Measurements from ENCODE around the gene DOCK11.

DOCK11 gene

DNA sequence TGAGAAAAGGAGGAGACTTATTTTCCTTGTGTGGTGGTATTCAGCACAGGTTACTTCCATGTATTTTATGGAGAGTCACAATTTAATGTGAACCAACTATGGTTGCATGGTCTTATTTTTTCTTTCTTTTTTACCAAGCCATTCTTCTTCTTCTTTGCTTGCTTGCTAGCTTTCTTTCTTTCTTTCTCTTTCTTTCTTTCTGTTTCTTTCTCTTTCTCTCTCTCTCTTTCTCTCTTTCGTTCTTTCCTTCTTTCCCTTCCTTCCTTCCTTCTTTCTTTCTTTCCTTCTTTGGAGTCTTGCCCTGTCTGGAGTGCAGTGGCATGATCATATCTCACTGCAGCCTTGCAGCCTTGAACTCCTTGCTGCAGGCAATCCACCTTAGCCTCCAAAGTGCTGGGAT is 68.9 kb downstream of the DOCK11 start:
- DNase-seq (ENCODE audit: low read depth) = no peak
- H3K4me3 ChIP-seq (ENCODE audit: low read depth, low read length) = no peak overlapping the region
- no peak for TF ChIP-seq MYC (IDR thresholded peaks at IDR 0.05; ENCODE audit: low read depth, low read length)
- TF ChIP-seq, protein P1, sequence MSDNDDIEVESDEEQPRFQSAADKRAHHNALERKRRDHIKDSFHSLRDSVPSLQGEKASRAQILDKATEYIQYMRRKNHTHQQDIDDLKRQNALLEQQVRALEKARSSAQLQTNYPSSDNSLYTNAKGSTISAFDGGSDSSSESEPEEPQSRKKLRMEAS (IDR thresholded peaks at IDR 0.05; ENCODE audit: low read depth, low read length) = no peak

DNA sequence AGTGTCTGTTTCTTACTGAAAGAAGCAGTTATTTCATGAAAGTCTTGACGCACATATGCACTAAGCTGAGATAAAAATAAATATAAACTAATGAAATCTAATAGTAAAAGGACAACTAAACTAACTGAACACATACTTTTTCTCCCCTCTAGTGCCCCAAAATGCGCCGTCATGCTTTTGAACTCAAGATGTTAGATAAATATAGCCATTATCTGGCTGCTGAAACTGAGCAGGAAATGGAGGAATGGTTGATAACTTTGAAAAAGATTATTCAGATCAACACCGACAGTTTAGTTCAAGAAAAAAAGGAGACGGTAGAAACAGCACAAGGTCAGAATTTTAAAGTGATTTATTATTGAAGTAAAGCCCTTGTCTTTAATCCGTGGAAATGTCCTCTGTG is 70.2 kb downstream of the DOCK11 start:
- DNase-seq (ENCODE audit: low read depth) = no peak
- TF ChIP-seq, protein P2, sequence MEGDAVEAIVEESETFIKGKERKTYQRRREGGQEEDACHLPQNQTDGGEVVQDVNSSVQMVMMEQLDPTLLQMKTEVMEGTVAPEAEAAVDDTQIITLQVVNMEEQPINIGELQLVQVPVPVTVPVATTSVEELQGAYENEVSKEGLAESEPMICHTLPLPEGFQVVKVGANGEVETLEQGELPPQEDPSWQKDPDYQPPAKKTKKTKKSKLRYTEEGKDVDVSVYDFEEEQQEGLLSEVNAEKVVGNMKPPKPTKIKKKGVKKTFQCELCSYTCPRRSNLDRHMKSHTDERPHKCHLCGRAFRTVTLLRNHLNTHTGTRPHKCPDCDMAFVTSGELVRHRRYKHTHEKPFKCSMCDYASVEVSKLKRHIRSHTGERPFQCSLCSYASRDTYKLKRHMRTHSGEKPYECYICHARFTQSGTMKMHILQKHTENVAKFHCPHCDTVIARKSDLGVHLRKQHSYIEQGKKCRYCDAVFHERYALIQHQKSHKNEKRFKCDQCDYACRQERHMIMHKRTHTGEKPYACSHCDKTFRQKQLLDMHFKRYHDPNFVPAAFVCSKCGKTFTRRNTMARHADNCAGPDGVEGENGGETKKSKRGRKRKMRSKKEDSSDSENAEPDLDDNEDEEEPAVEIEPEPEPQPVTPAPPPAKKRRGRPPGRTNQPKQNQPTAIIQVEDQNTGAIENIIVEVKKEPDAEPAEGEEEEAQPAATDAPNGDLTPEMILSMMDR (IDR thresholded peaks at IDR 0.05; ENCODE audit: low read depth, low read length) = no peak
- no peak for TF ChIP-seq POLR2A (IDR thresholded peaks at IDR 0.05; ENCODE audit: extremely low read depth, insufficient read length)
- TF ChIP-seq MYC (IDR thresholded peaks at IDR 0.05; ENCODE audit: low read depth, low read length) = no peak
- TF ChIP-seq, protein P1 (IDR thresholded peaks at IDR 0.05; ENCODE audit: low read depth, low read length) = no peak

DNA sequence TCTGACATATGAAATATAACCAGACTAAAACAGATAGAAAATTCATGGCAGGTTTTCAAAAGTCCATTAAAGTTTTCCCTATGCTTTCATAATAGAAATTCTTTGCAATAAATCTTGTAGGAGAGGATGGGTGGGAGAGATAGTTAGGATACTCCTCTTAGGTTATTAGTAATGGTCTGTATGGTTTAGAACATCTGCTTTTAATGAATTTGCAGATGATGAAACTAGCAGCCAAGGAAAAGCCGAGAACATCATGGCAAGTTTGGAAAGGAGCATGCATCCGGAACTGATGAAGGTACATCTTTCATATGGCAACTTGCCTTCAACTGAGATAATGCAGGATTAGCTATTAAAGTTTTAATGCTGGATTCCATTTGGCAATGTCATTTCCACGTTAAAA is 70.7 kb downstream of the DOCK11 start:
- DNase-seq (ENCODE audit: low read depth) = no peak
- TF ChIP-seq, protein P2 (IDR thresholded peaks at IDR 0.05; ENCODE audit: low read depth, low read length) = no peak
- TF ChIP-seq MYC (IDR thresholded peaks at IDR 0.05; ENCODE audit: low read depth, low read length) = no peak
- TF ChIP-seq, protein P1 (IDR thresholded peaks at IDR 0.05; ENCODE audit: low read depth, low read length) = no peak
- no peak for TF ChIP-seq POLR2A (IDR thresholded peaks at IDR 0.05; ENCODE audit: extremely low read depth, insufficient read length)
- no peak overlapping the region for H3K4me3 ChIP-seq (ENCODE audit: low read depth, low read length)

More for the DNA sequence above, 70.2 kb downstream of the DOCK11 start:
- H3K4me3 ChIP-seq (ENCODE audit: low read depth, low read length) = no peak overlapping the region

DNA sequence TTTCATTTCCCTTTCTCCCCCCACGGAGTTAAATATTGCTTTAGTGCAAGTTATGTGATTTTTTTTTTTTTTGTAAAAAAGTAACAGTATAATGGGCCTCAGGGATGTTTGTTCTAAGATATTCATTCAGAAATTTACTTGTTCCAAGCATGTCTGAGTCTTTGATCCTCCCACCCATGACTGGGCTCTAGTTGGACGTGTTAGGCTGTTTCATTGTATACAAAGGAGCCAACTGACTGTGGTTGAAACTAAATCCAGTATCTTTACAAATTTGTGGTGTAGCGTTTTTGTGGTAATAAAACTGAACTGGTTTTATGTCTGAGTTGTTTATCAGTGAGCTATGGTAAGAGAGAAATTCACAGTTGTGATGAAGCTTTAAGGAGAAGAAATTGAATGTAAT is 74.1 kb downstream of the DOCK11 start:
- no peak overlapping the region for H3K4me3 ChIP-seq (ENCODE audit: low read depth, low read length)
- TF ChIP-seq POLR2A (IDR thresholded peaks at IDR 0.05; ENCODE audit: extremely low read depth, insufficient read length) (no peak), MYC (IDR thresholded peaks at IDR 0.05; ENCODE audit: low read depth, low read length) (no peak)
- TF ChIP-seq, protein P1 (IDR thresholded peaks at IDR 0.05; ENCODE audit: low read depth, low read length) = no peak
- TF ChIP-seq, protein P2 (IDR thresholded peaks at IDR 0.05; ENCODE audit: low read depth, low read length) = no peak
- no peak for DNase-seq (ENCODE audit: low read depth)

DNA sequence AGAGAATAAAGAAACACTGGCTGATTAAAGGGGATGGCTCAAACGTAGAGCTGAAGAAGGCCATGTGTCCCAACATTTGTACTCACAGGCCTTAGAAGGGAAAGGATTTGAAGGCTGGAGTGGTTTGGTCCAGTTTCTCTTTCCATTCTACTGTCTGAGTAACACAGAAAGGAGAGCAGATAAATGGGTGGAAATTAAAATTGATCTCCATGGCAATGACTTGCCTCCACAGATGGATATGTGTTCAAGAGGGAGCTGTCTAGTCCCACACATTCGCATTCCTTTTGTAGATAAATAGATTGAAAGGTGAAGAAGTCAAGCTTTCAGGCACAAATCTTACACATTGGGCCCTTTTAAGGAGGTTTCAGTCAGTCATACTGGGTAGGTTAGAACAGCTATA is 74.6 kb downstream of the DOCK11 start:
- no peak for DNase-seq (ENCODE audit: low read depth)
- no peak overlapping the region for H3K4me3 ChIP-seq (ENCODE audit: low read depth, low read length)
- TF ChIP-seq, protein P1 (IDR thresholded peaks at IDR 0.05; ENCODE audit: low read depth, low read length) = no peak
- TF ChIP-seq, protein P2 (IDR thresholded peaks at IDR 0.05; ENCODE audit: low read depth, low read length) = no peak
- TF ChIP-seq MYC (IDR thresholded peaks at IDR 0.05; ENCODE audit: low read depth, low read length) (no peak), POLR2A (IDR thresholded peaks at IDR 0.05; ENCODE audit: extremely low read depth, insufficient read length) (no peak)

DNA sequence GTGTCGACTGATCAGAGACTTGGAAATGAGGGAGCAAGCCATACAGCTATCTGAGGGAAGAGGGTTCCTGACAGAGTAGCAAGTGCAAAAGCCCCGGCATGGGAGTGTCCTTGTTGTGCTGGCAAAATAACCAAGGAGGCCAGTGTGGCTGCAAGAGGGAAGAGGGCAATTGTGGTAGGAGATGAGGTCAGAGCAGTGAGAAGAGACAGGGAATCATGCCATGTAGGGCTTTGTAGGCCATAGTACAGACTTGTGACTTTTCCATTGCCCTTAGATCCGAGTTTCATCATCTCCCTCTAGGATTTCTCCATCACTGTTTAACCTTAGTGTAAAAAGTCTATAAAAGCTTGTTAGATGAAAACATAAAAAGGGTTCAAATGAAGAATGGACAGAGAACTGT is 76.2 kb downstream of the DOCK11 start:
- TF ChIP-seq, protein P2 (IDR thresholded peaks at IDR 0.05; ENCODE audit: low read depth, low read length) = no peak
- TF ChIP-seq, protein P1 (IDR thresholded peaks at IDR 0.05; ENCODE audit: low read depth, low read length) = no peak
- TF ChIP-seq MYC (IDR thresholded peaks at IDR 0.05; ENCODE audit: low read depth, low read length) (no peak), POLR2A (IDR thresholded peaks at IDR 0.05; ENCODE audit: extremely low read depth, insufficient read length) (no peak)
- no peak for DNase-seq (ENCODE audit: low read depth)
- no peak overlapping the region for H3K4me3 ChIP-seq (ENCODE audit: low read depth, low read length)

Data from NB4 (cell line).